Body of pancreas (tissue), 4 donors: ENCODE measurements around the gene POMC.

Experiments
- POLR2A ChIP-seq, 3 donors: fragments of 450-650 bp; IDR thresholded peaks; one replicate each; pipeline ENCODE4 v1.6.1; 2016; ENCODE audit warnings: antibody characterized with exemption in 3 of 3, mild to moderate bottlenecking in 2 of 3
- TF ChIP-seq, protein P1 (sequence below), 7 experiments: fragments of 450-650 bp in 4 of 7; fragments of 200-600 bp in 3 of 7; sonication (generic) in 3 of 7; IDR thresholded peaks; one replicate each; pipeline ENCODE4 v1.5.1; 2016 to 2019; ENCODE audit warnings: antibody characterized with exemption in 7 of 7

GRCh38 chr2:25215948-25216679, 47.7 kb upstream of the POMC start:
- TF ChIP-seq, protein P1, sequence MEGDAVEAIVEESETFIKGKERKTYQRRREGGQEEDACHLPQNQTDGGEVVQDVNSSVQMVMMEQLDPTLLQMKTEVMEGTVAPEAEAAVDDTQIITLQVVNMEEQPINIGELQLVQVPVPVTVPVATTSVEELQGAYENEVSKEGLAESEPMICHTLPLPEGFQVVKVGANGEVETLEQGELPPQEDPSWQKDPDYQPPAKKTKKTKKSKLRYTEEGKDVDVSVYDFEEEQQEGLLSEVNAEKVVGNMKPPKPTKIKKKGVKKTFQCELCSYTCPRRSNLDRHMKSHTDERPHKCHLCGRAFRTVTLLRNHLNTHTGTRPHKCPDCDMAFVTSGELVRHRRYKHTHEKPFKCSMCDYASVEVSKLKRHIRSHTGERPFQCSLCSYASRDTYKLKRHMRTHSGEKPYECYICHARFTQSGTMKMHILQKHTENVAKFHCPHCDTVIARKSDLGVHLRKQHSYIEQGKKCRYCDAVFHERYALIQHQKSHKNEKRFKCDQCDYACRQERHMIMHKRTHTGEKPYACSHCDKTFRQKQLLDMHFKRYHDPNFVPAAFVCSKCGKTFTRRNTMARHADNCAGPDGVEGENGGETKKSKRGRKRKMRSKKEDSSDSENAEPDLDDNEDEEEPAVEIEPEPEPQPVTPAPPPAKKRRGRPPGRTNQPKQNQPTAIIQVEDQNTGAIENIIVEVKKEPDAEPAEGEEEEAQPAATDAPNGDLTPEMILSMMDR (IDR thresholded peaks at IDR 0.05): no peak
- TF ChIP-seq POLR2A (IDR thresholded peaks at IDR 0.05): peak in 2 of 3 donors; percentile 35 to 44
